Thyroid gland (tissue), 4 donors: ENCODE measurements around the gene STAC3.

Experiments
- POLR2A ChIP-seq, 2 donors: fragments of 450-650 bp; IDR thresholded peaks; one replicate each; pipeline ENCODE4 v1.6.1; 2017; ENCODE audit warnings: antibody characterized with exemption in 2 of 2, mild to moderate bottlenecking in 2 of 2, moderate library complexity in 1 of 2
- TF ChIP-seq, protein P1 (sequence below), 6 experiments: fragments of 200-600 bp in 3 of 6; fragments of 450-650 bp in 3 of 6; sonication (generic) in 3 of 6; IDR thresholded peaks; one replicate each; pipeline ENCODE4 v1.5.1; 2016 to 2019; ENCODE audit warnings: antibody characterized with exemption in 6 of 6, mild to moderate bottlenecking in 2 of 6, inconsistent platforms in 1 of 6, moderate library complexity in 1 of 6

DNA sequence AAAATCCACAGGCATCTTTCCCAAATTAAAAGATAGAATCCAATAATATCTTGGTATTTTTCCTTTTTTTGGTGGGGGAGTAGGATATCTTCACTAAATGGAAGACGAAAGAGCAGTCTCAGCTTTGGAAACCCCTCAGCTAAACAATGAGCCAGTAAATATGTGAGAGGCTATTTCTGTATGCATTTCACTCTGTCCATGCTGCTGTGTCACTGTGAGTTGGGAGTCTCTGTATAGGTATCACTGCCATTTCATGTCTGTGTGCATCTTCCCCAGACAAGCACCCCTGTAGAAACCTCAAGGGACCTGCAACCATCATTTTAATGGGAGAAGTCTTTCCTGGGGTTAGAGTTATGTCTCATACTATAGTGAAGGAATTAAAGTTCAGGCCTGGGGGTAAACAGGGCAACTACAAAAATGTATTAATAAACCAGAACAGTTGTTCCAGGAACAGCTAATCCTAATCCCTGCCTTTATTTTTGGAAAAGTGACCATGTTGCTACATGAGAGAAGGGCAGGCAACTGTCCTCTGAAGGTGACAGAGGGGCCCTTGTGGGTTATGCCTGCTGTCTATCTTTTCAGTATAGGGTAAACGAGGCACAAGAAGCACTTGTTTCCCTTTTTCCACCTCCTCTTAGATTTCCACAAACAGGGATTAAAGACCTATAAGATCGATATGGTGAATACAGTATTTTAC is 11.3 kb upstream of the STAC3 start:
- TF ChIP-seq, protein P1, sequence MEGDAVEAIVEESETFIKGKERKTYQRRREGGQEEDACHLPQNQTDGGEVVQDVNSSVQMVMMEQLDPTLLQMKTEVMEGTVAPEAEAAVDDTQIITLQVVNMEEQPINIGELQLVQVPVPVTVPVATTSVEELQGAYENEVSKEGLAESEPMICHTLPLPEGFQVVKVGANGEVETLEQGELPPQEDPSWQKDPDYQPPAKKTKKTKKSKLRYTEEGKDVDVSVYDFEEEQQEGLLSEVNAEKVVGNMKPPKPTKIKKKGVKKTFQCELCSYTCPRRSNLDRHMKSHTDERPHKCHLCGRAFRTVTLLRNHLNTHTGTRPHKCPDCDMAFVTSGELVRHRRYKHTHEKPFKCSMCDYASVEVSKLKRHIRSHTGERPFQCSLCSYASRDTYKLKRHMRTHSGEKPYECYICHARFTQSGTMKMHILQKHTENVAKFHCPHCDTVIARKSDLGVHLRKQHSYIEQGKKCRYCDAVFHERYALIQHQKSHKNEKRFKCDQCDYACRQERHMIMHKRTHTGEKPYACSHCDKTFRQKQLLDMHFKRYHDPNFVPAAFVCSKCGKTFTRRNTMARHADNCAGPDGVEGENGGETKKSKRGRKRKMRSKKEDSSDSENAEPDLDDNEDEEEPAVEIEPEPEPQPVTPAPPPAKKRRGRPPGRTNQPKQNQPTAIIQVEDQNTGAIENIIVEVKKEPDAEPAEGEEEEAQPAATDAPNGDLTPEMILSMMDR (IDR thresholded peaks at IDR 0.05), result no peak
- TF ChIP-seq POLR2A (IDR thresholded peaks at IDR 0.05), result no peak
